ENCODE measurements around the gene CTNNA3.

Gene CTNNA3

GRCh38 chr10:66788178-66788987 is 907.6 kb downstream of the CTNNA3 start:
- Histone ChIP-seq H3K27ac (ENCODE audit: low read length) (no peak overlapping the region), H3K27me3 (ENCODE audit: low read depth, low read length) (no peaks in the 10 kb centered on the region), H3K4me1 (ENCODE audit: control insufficient read depth in 1 of 2, insufficient read depth in 2 of 2, low read length in 2 of 2) (peaks cover 0 to 4% of the 10 kb centered on the region in 2 donors), H3K36me3 (ENCODE audit: control insufficient read depth in 1 of 2, insufficient read depth in 2 of 2, low read length in 2 of 2) (no peaks in the 10 kb centered on the region), H3K9me3 (ENCODE audit: control insufficient read depth in 1 of 2, low read length in 2 of 2) (no peaks in the 10 kb centered on the region), H3K4me3 (ENCODE audit: low read depth in 1 of 2, low read length in 2 of 2) (peak overlapping the region; percentile 34 to 43)

- no peak overlapping the region for H3K27ac ChIP-seq (ENCODE audit: low read length)
- H3K27me3 ChIP-seq (ENCODE audit: low read depth, low read length), result no peaks in the 10 kb centered on the region
- no peak overlapping the region for H3K4me3 ChIP-seq (ENCODE audit: low read depth in 1 of 2, low read length in 2 of 2)
- H3K9me3 ChIP-seq (ENCODE audit: control insufficient read depth in 1 of 2, low read length in 2 of 2), result no peaks in the 10 kb centered on the region
- H3K36me3 ChIP-seq (ENCODE audit: control insufficient read depth in 1 of 2, insufficient read depth in 2 of 2, low read length in 2 of 2), result no peaks in the 10 kb centered on the region
- peaks cover 0 to 4% of the 10 kb centered on the region in 2 donors for H3K4me1 ChIP-seq (ENCODE audit: control insufficient read depth in 1 of 2, insufficient read depth in 2 of 2, low read length in 2 of 2)
Measured at GRCh38 chr10:66786709-66787108, 909.3 kb downstream of the CTNNA3 start.

DNA sequence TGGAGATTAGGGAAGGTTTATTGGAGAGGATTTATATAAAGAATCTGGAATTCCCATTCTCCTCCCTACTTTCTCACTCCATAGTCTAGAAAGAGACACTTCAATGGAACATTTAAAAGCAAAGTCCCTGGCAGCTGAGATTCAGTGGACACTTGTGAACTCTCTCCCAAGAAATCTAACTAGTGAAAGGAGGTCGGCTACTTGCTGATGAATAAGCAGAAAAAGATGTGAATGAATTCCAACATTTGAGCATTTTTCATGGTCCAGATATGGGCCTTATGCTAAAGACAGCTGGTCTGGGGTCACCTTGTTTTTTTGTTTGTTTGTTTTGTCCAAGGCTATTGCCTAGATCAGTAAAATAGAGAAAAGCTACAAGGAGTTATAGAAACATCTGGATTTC is 911.2 kb downstream of the CTNNA3 start:
- H3K36me3 ChIP-seq (ENCODE audit: control insufficient read depth in 1 of 2, insufficient read depth in 2 of 2, low read length in 2 of 2), result no peaks in the 10 kb centered on the region
- no peaks in the 10 kb centered on the region for H3K9me3 ChIP-seq (ENCODE audit: control insufficient read depth in 1 of 2, low read length in 2 of 2)
- no peak overlapping the region for H3K4me3 ChIP-seq (ENCODE audit: low read depth in 1 of 2, low read length in 2 of 2)
- peaks cover 0 to 4% of the 10 kb centered on the region in 2 donors for H3K4me1 ChIP-seq (ENCODE audit: control insufficient read depth in 1 of 2, insufficient read depth in 2 of 2, low read length in 2 of 2)
- no peak overlapping the region for H3K27ac ChIP-seq (ENCODE audit: low read length)
- no peaks in the 10 kb centered on the region for H3K27me3 ChIP-seq (ENCODE audit: low read depth, low read length)

DNA sequence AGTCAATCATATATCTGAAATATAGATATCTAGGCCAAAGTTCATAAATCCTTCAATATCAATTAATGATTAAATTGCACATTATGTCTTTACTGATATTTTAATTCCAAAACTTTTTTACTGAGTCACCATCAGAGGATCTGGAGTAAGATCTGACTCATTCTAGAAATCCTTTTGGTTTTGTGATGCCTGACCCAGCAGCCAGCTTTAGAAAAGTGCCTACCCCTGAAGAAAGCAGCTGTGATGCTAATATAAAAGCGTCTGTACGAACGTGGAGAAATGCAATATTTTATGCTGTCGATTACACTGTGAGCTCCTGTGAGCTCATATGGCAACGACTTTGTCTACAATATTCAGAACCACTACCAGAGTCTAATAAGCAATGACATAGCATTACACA is 912.7 kb downstream of the CTNNA3 start:
- H3K4me3 ChIP-seq (ENCODE audit: low read depth in 1 of 2, low read length in 2 of 2), result no peak overlapping the region
- H3K36me3 ChIP-seq (ENCODE audit: control insufficient read depth in 1 of 2, insufficient read depth in 2 of 2, low read length in 2 of 2), result no peaks in the 10 kb centered on the region
- H3K4me1 ChIP-seq (ENCODE audit: control insufficient read depth in 1 of 2, insufficient read depth in 2 of 2, low read length in 2 of 2), result peaks cover 0 to 4% of the 10 kb centered on the region in 2 donors
- no peaks in the 10 kb centered on the region for H3K9me3 ChIP-seq (ENCODE audit: control insufficient read depth in 1 of 2, low read length in 2 of 2)
- no peaks in the 10 kb centered on the region for H3K27me3 ChIP-seq (ENCODE audit: low read depth, low read length)
- no peak overlapping the region for H3K27ac ChIP-seq (ENCODE audit: low read length)

GRCh38 chr10:66782776-66783175 is 913.2 kb downstream of the CTNNA3 start:
- Histone ChIP-seq H3K4me1 (ENCODE audit: control insufficient read depth in 1 of 2, insufficient read depth in 2 of 2, low read length in 2 of 2) (peaks cover 0 to under 1% of the 10 kb centered on the region in 2 donors), H3K27ac (ENCODE audit: low read length) (no peak overlapping the region), H3K27me3 (ENCODE audit: low read depth, low read length) (no peaks in the 10 kb centered on the region), H3K9me3 (ENCODE audit: control insufficient read depth in 1 of 2, low read length in 2 of 2) (no peaks in the 10 kb centered on the region), H3K4me3 (ENCODE audit: low read depth in 1 of 2, low read length in 2 of 2) (no peak overlapping the region), H3K36me3 (ENCODE audit: control insufficient read depth in 1 of 2, insufficient read depth in 2 of 2, low read length in 2 of 2) (no peaks in the 10 kb centered on the region)

GRCh38 chr10:66782144-66782543 is 913.9 kb downstream of the CTNNA3 start:
- Histone ChIP-seq H3K27me3 (ENCODE audit: low read depth, low read length) (no peaks in the 10 kb centered on the region), H3K36me3 (ENCODE audit: control insufficient read depth in 1 of 2, insufficient read depth in 2 of 2, low read length in 2 of 2) (no peaks in the 10 kb centered on the region), H3K9me3 (ENCODE audit: control insufficient read depth in 1 of 2, low read length in 2 of 2) (no peaks in the 10 kb centered on the region), H3K4me1 (ENCODE audit: control insufficient read depth in 1 of 2, insufficient read depth in 2 of 2, low read length in 2 of 2) (no peaks in the 10 kb centered on the region), H3K4me3 (ENCODE audit: low read depth in 1 of 2, low read length in 2 of 2) (no peak overlapping the region), H3K27ac (ENCODE audit: low read length) (no peak overlapping the region)

- H3K36me3 ChIP-seq (ENCODE audit: control insufficient read depth in 1 of 2, insufficient read depth in 2 of 2, low read length in 2 of 2), result no peaks in the 10 kb centered on the region
- H3K27ac ChIP-seq (ENCODE audit: low read length), result no peak overlapping the region
- no peaks in the 10 kb centered on the region for H3K4me1 ChIP-seq (ENCODE audit: control insufficient read depth in 1 of 2, insufficient read depth in 2 of 2, low read length in 2 of 2)
- no peaks in the 10 kb centered on the region for H3K27me3 ChIP-seq (ENCODE audit: low read depth, low read length)
- no peak overlapping the region for H3K4me3 ChIP-seq (ENCODE audit: low read depth in 1 of 2, low read length in 2 of 2)
- H3K9me3 ChIP-seq (ENCODE audit: control insufficient read depth in 1 of 2, low read length in 2 of 2), result no peaks in the 10 kb centered on the region
Measured at GRCh38 chr10:66780796-66781195, 915.2 kb downstream of the CTNNA3 start.

DNA sequence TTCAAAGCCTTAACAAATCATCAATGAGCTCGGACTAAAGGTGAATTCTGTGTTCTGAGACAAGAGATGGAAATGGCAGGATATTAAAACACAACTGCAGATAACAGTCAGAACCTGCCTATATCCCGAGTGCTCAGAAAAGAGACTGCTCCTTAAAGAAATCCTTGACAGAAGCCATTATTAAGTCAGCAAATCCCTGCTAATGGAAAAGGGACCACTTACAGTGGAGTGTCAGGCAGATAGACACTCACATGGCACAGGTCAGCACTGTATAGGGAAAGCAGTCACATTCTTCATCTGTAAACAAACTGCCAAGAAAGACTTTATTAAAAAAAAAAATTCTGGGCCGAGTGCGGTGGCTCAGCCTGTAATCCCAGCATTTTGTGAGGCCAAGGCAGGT is 917.6 kb downstream of the CTNNA3 start:
- Histone ChIP-seq H3K27me3 (ENCODE audit: low read depth, low read length) (no peaks in the 10 kb centered on the region), H3K36me3 (ENCODE audit: control insufficient read depth in 1 of 2, insufficient read depth in 2 of 2, low read length in 2 of 2) (no peaks in the 10 kb centered on the region), H3K9me3 (ENCODE audit: control insufficient read depth in 1 of 2, low read length in 2 of 2) (no peaks in the 10 kb centered on the region), H3K4me3 (ENCODE audit: low read depth in 1 of 2, low read length in 2 of 2) (no peak overlapping the region), H3K27ac (ENCODE audit: low read length) (no peak overlapping the region), H3K4me1 (ENCODE audit: control insufficient read depth in 1 of 2, insufficient read depth in 2 of 2, low read length in 2 of 2) (no peaks in the 10 kb centered on the region)

DNA sequence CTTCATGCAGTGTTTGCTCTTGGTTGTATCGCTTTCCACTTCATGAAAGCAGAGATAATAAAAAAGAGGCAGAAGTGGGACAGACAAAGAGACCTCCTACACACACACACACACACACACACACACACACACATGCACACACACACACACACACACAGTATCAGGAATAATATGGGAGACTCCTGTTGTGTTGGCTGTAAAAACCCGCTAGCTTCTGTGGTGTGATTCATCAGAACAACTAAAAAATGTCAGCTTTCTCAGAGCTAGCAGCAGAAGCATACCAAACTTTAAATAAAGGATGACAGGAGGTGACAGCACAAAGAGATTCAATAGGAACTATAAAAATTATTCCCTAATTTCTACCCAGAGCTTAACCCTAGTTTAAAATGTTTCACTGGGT is 918.3 kb downstream of the CTNNA3 start:
- H3K9me3 ChIP-seq (ENCODE audit: control insufficient read depth in 1 of 2, low read length in 2 of 2), result no peaks in the 10 kb centered on the region
- H3K27ac ChIP-seq (ENCODE audit: low read length), result no peak overlapping the region
- no peak overlapping the region for H3K4me3 ChIP-seq (ENCODE audit: low read depth in 1 of 2, low read length in 2 of 2)

DNA sequence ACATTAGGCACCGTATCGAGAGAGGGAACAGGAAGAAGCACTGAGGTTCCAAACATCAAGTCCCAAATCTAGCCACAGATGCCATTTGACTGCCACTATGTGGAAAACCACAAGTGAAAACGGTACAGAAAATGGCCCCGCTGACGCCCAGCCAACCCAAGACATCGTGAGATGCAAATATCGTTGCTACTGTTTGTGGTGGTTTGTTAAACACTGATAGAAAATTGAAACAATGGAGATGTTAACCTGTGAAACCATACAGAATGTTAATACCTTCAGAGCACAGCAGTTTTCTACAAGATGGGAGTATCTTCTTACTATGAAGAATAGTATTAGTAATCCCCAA is 922.5 kb downstream of the CTNNA3 start:
- H3K9me3 ChIP-seq (ENCODE audit: control insufficient read depth in 1 of 2, low read length in 2 of 2), result no peaks in the 10 kb centered on the region
- no peaks in the 10 kb centered on the region for H3K4me1 ChIP-seq (ENCODE audit: control insufficient read depth in 1 of 2, insufficient read depth in 2 of 2, low read length in 2 of 2)
- H3K27ac ChIP-seq (ENCODE audit: low read length), result no peak overlapping the region
- H3K27me3 ChIP-seq (ENCODE audit: low read depth, low read length), result no peaks in the 10 kb centered on the region
- H3K36me3 ChIP-seq (ENCODE audit: control insufficient read depth in 1 of 2, insufficient read depth in 2 of 2, low read length in 2 of 2), result no peaks in the 10 kb centered on the region
- no peak overlapping the region for H3K4me3 ChIP-seq (ENCODE audit: low read depth in 1 of 2, low read length in 2 of 2)

More for the DNA sequence above, 918.3 kb downstream of the CTNNA3 start:
- Histone ChIP-seq H3K36me3 (ENCODE audit: control insufficient read depth in 1 of 2, insufficient read depth in 2 of 2, low read length in 2 of 2) (no peaks in the 10 kb centered on the region), H3K4me1 (ENCODE audit: control insufficient read depth in 1 of 2, insufficient read depth in 2 of 2, low read length in 2 of 2) (no peaks in the 10 kb centered on the region), H3K27me3 (ENCODE audit: low read depth, low read length) (no peaks in the 10 kb centered on the region)

GRCh38 chr10:66772548-66773471 is 923.2 kb downstream of the CTNNA3 start:
- no peaks in the 10 kb centered on the region for H3K4me1 ChIP-seq (ENCODE audit: control insufficient read depth in 1 of 2, insufficient read depth in 2 of 2, low read length in 2 of 2)
- no peak overlapping the region for H3K27ac ChIP-seq (ENCODE audit: low read length)

More at GRCh38 chr10:66772548-66773471, 923.2 kb downstream of the CTNNA3 start:
- Histone ChIP-seq H3K36me3 (ENCODE audit: control insufficient read depth in 1 of 2, insufficient read depth in 2 of 2, low read length in 2 of 2) (no peaks in the 10 kb centered on the region), H3K27me3 (ENCODE audit: low read depth, low read length) (no peaks in the 10 kb centered on the region), H3K9me3 (ENCODE audit: control insufficient read depth in 1 of 2, low read length in 2 of 2) (no peaks in the 10 kb centered on the region), H3K4me3 (ENCODE audit: low read depth in 1 of 2, low read length in 2 of 2) (no peak overlapping the region)

All from muscle layer of duodenum (tissue), 2 donors.